Ovary (tissue), 9 donors: ENCODE results near the gene CACNG4. TPM values are rescaled to one million over a fixed set of nuclear protein-coding genes. Genes with fewer than 3 reads are reported as not detected.

ENCODE experiments used
- DNase-seq, 5 donors: peaks; one replicate each; pipeline ENCODE4 v3.0.0-alpha.2; 2019 to 2020
- H3K27ac ChIP-seq, 2 donors: fragments of 200-600 bp; one replicate each; pipeline versions ENCODE4 v1.5.1 to v1.8.0; 2019 to 2022
- H3K27me3 ChIP-seq: fragments of 200-600 bp; one replicate; pipeline ENCODE4 v1.8.0; 2022
- H3K36me3 ChIP-seq: fragments of 200-600 bp; sonication (generic); one replicate; pipeline ENCODE4 v1.5.1; 2019
- H3K4me1 ChIP-seq: one replicate; pipeline ENCODE4 v1.8.1; 2013; ENCODE audit warnings: mild to moderate bottlenecking, moderate library complexity; ENCODE audit not compliant: insufficient read depth
- H3K4me3 ChIP-seq: fragments of 200-600 bp; sonication (generic); one replicate; pipeline ENCODE4 v1.5.1; 2017
- H3K9me3 ChIP-seq, 2 donors: fragments of 200-600 bp in 1 of 2; sonication (generic) in 1 of 2; one replicate each; pipeline versions ENCODE4 v1.5.1 to v1.8.1; 2013 to 2019; ENCODE audit warnings: mild to moderate bottlenecking in 1 of 2, moderate library complexity in 1 of 2
- EP300 ChIP-seq: sonication (generic); formaldehyde crosslinking; IDR thresholded peaks from one replicate; pipeline ENCODE4 v1.6.1; 2017; ENCODE audit warnings: antibody characterized with exemption
- POLR2A ChIP-seq: fragments of 450-650 bp; IDR thresholded peaks from one replicate; pipeline ENCODE4 v1.6.1; 2017; ENCODE audit warnings: antibody characterized with exemption, mild to moderate bottlenecking, moderate library complexity
- WGBS, 3 donors: extraction: QIAGEN DNeasy Blood & Tissue Kit in 1 of 3; methylation state at CpG; one replicate each; pipeline versions ENCODE4 v1.1.5 to v1.1.7; 2013 to 2017; 5-methylcytosine and 5-hydroxymethylcytosine counted together
- intact Hi-C, 4 donors: fragments of 100-400 bp; cut with DNase I; formaldehyde crosslinking; loops; one replicate each; pipeline versions ENCODE4 v1.11.0 to v1.15.1; 2022 to 2023
- polyA plus RNA-seq, 2 donors: library from polyadenylated mRNA; stranded (reverse); fragments of 200-250 nt in 1 of 2; fragments of 350-450 nt in 1 of 2; fragmentation: Illumina TruSeq in 1 of 2; extraction: RNeasy Lipid Tissue Mini Kit (QIAGEN cat#74804) in 1 of 2; gene quantifications; one replicate each; pipeline ENCODE4 v1.2.3, GENCODE V29; 2013 to 2014
- total RNA-seq, 7 donors: library from RNA; depleted of rRNA in 2 of 7; stranded (reverse); fragments of >200 nt in 2 of 7; fragmentation: NEBNext Ultra II Directional in 3 of 7; extraction: Animal tissue kit (Norgen Biotek cat#: 25700) in 3 of 7; gene quantifications; one replicate each; pipeline versions ENCODE4 v1.1.0 to v1.2.4, GENCODE V29; 2016 to 2023
- TF ChIP-seq, protein P1 (sequence below), 3 donors: fragments of 450-650 bp in 2 of 3; fragments of 200-600 bp in 1 of 3; IDR thresholded peaks; one replicate each; pipeline versions ENCODE4 v1.5.1 to v1.8.0; 2016 to 2022; ENCODE audit warnings: antibody characterized with exemption in 3 of 3, mild to moderate bottlenecking in 1 of 3
- donor health status: DM: no; HTN: no; CAD: no; lungs with moderate emphysema.
- donor health status: DM: no; HTN: no; CAD: no.
- donor health status: Bipolar disorder and iron deficiency.
- donor health status: DM: yes; HTN: yes; CAD: no.
- donor health status: DM: no; HTN: no; CAD: no.
- donor health status: DM: yes; HTN: yes; CAD: no.

Gene CACNG4
- total and polyA plus RNA-seq, 9 donors = 0.02 to 4.9 (median 0.22) TPM; not detected in 2

GRCh38 chr17:66960613-66961012, 3.9 kb upstream of the CACNG4 start:
- intact Hi-C loops = no loop called here
- H3K27ac ChIP-seq = no peak overlapping the region

GRCh38 chr17:66963521-66963908, 992 bp upstream of the CACNG4 start:
- Histone ChIP-seq H3K36me3 (no peaks in the 10 kb centered on the region), H3K4me3 (no peak overlapping the region), H3K4me1 (peaks cover 1% of the 10 kb centered on the region), H3K9me3 (no peaks in the 10 kb centered on the region), H3K27ac (no peak overlapping the region), H3K27me3 (no peaks in the 10 kb centered on the region)
- WGBS, 3 donors = 12 to 13% (median 13%) methylated on average over 8 of the region's 8 CpGs
- TF ChIP-seq EP300 (no peak), POLR2A (no peak)
- TF ChIP-seq, protein P1, sequence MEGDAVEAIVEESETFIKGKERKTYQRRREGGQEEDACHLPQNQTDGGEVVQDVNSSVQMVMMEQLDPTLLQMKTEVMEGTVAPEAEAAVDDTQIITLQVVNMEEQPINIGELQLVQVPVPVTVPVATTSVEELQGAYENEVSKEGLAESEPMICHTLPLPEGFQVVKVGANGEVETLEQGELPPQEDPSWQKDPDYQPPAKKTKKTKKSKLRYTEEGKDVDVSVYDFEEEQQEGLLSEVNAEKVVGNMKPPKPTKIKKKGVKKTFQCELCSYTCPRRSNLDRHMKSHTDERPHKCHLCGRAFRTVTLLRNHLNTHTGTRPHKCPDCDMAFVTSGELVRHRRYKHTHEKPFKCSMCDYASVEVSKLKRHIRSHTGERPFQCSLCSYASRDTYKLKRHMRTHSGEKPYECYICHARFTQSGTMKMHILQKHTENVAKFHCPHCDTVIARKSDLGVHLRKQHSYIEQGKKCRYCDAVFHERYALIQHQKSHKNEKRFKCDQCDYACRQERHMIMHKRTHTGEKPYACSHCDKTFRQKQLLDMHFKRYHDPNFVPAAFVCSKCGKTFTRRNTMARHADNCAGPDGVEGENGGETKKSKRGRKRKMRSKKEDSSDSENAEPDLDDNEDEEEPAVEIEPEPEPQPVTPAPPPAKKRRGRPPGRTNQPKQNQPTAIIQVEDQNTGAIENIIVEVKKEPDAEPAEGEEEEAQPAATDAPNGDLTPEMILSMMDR (IDR thresholded peaks at IDR 0.05) = no peak
- intact Hi-C loops = no loop called here
- no peak for DNase-seq

More at GRCh38 chr17:66960613-66961012, 3.9 kb upstream of the CACNG4 start:
- no peaks in the 10 kb centered on the region for H3K27me3 ChIP-seq
- no peaks in the 10 kb centered on the region for H3K9me3 ChIP-seq
- WGBS, 3 donors = 46 to 61% (median 54%) methylated on average over 8 of the region's 8 CpGs
- H3K4me1 ChIP-seq = no peaks in the 10 kb centered on the region
- TF ChIP-seq EP300 = no peak
- TF ChIP-seq, protein P1 (IDR thresholded peaks at IDR 0.05) = no peak
- TF ChIP-seq POLR2A = no peak
- no peaks in the 10 kb centered on the region for H3K36me3 ChIP-seq
- no peak overlapping the region for H3K4me3 ChIP-seq
- DNase-seq = no peak

GRCh38 chr17:66964930-66965800, 658 bp downstream of the CACNG4 start:
- TF ChIP-seq EP300 (no peak), POLR2A (no peak)
- TF ChIP-seq, protein P1 (IDR thresholded peaks at IDR 0.05) = no peak
- H3K27ac ChIP-seq = no peak overlapping the region
- intact Hi-C loops = no loop called here
- peak overlapping the region; percentile 26 for H3K4me3 ChIP-seq
- no peaks in the 10 kb centered on the region for H3K9me3 ChIP-seq
- no peaks in the 10 kb centered on the region for H3K27me3 ChIP-seq
- WGBS, 3 donors = 1 to 3% (median 1%) methylated on average over 23 to 87 of the region's 92 CpGs
- no peaks in the 10 kb centered on the region for H3K36me3 ChIP-seq
- H3K4me1 ChIP-seq = peaks cover 1% of the 10 kb centered on the region
- peak in 2 of 5 donors; percentile 29 to 41 for DNase-seq

GRCh38 chr17:66965801-66966262, 1.3 kb downstream of the CACNG4 start:
- Histone ChIP-seq H3K4me3 (peak overlapping the region; percentile 26), H3K27ac (no peak overlapping the region), H3K27me3 (no peaks in the 10 kb centered on the region), H3K4me1 (peaks cover 1% of the 10 kb centered on the region), H3K36me3 (no peaks in the 10 kb centered on the region), H3K9me3 (no peaks in the 10 kb centered on the region)
- 1 to 3% (median 2%) methylated on average over 34 to 36 of the region's 36 CpGs for WGBS, 3 donors
- intact Hi-C loops = no loop called here
- TF ChIP-seq EP300 (no peak), POLR2A (no peak)
- TF ChIP-seq, protein P1 (IDR thresholded peaks at IDR 0.05) = no peak
- DNase-seq = no peak
